ENCODE measurements around the gene CAPN10.
"Not testable (repeated sequence)": the region's sequence is repeated elsewhere in the genome, so short reads cannot be mapped to it uniquely, and the experiment has no call there.

CAPN10 gene

GRCh38 chr2:240611601-240612210, 25.2 kb downstream of the CAPN10 start:
- TF ChIP-seq CTCF (IDR thresholded peaks at IDR 0.05; ENCODE audit: low read depth, low read length, missing control alignments) = no peak
- in situ Hi-C loops (cut with HindIII; ENCODE audit: low sequenced_read_pairs) = no loop called here
- no peak overlapping the region for H3K4me3 ChIP-seq (ENCODE audit: low read depth, low read length)
- DNase-seq (ENCODE audit: low read depth) = no peak

DNA sequence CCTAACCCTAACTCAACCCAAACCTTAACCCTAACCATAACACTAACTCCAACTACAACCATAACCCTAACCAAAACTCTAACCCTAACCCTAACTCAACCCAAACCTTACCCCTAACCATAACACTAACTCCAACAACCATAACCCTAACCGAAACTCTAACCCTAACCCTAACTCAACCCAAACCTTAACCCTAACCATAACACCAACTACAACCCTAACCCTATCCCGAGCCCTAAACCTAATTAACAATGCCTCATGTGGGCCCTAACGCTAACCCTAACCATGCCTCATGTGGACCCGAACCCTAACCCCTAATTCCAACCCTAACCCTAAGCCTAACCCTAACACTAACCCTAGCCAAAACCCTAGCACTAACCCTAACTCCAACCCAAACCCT, 27.2 kb downstream of the CAPN10 start:
- no peak for TF ChIP-seq CTCF (IDR thresholded peaks at IDR 0.05; ENCODE audit: low read depth, low read length, missing control alignments)
- H3K4me3 ChIP-seq (ENCODE audit: low read depth, low read length) = no peak overlapping the region
- in situ Hi-C loops (cut with HindIII; ENCODE audit: low sequenced_read_pairs) = no loop called here
- no peak for DNase-seq (ENCODE audit: low read depth)

DNA sequence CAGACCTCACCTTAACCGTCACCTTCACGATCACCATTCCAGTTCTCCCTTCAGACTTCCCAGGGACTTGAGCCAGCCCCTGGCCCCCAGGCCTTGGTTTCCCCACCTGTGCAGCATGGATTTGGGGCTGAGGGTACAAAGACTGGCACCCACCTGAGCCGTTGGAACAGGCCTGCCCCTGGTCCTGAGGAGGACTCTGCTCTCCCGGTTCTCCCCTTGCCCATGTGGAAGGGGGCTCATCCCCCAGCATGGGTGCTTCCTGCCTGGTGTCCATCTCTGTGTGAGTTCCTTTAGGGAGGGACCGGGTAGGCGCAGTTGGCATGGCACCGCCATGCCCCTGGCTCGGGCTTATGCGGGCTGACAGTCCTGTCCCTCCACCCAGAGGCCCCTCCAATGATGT, 27.9 kb downstream of the CAPN10 start:
- in situ Hi-C loops (cut with HindIII; ENCODE audit: low sequenced_read_pairs) = no loop called here
- no peak overlapping the region for H3K4me3 ChIP-seq (ENCODE audit: low read depth, low read length)
- no peak for DNase-seq (ENCODE audit: low read depth)
- no peak for TF ChIP-seq CTCF (IDR thresholded peaks at IDR 0.05; ENCODE audit: low read depth, low read length, missing control alignments)

DNA sequence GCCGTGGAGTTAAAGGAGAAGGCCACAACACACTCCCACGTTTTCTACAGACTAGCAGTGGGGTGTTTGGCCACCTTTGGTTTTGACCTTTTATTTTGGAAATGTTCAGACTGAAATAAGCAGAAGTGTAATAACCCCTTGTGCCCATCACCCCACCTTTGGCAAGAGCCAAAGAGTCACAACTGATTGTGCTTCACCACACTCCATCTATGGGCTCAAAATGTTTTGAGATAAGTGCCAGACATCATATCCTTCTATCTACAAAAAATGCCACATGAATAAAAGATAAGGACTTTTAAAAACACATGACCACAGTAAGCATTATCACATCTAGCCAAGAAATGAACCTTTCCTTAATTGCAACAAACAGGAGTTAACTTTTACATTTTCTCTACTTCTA, 28.9 kb downstream of the CAPN10 start:
- in situ Hi-C loops (cut with HindIII; ENCODE audit: low sequenced_read_pairs) = no loop called here
- H3K4me3 ChIP-seq (ENCODE audit: low read depth, low read length) = no peak overlapping the region
- no peak for DNase-seq (ENCODE audit: low read depth)
- TF ChIP-seq CTCF (IDR thresholded peaks at IDR 0.05; ENCODE audit: low read depth, low read length, missing control alignments) = no peak

DNA sequence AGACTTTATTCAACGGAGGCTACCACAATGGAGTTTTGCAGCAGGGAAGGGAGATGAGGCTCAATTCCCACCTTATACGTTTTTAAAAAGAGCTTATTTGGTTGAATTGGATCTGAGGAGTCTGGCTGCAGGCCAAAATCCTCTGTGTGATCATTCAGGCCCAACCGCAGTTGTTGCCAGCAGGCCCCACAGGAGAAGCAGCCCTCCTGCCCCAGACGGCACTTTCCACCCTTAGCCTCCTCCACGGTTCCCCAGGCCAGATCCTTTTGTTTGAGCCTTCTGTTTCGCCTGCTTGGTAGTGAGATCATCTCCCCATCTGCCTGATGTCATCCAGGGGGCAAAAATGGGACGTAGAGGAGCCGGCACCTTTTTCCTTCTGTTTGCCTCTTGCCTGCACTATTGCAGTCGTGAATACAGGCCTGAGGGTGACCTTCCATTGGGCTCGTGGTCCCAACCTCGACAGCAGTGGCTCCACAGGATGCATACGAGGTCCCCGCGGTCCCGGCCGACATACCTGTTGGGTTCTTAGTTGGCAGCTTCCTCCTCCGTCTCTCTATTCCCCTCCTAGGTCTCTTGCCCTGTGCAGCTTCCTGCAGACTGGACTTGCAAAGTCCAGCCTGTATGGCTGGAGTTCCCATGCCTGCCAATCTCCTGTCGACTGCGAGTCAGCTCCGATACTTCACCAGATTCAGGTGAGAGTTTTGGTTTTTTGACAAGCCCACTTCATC, 29.4 kb downstream of the CAPN10 start:
- no peak overlapping the region for H3K4me3 ChIP-seq (ENCODE audit: low read depth, low read length)
- in situ Hi-C loops (cut with HindIII; ENCODE audit: low sequenced_read_pairs) = no loop called here
- no peak for TF ChIP-seq CTCF (IDR thresholded peaks at IDR 0.05; ENCODE audit: low read depth, low read length, missing control alignments)
- no peak for DNase-seq (ENCODE audit: low read depth)

- in situ Hi-C loops (cut with HindIII; ENCODE audit: low sequenced_read_pairs); DNase-seq (ENCODE audit: low read depth); H3K4me3 ChIP-seq (ENCODE audit: low read depth, low read length): not testable (repeated sequence)
These were observed 30.5 kb downstream of the CAPN10 start for GRCh38 chr2:240616860-240617666.

GRCh38 chr2:240618776-240619175, 32.2 kb downstream of the CAPN10 start:
- H3K4me3 ChIP-seq (ENCODE audit: low read depth, low read length) = no peak overlapping the region
- in situ Hi-C loops (cut with HindIII; ENCODE audit: low sequenced_read_pairs) = no loop called here
- DNase-seq (ENCODE audit: low read depth) = no peak
- no peak for TF ChIP-seq CTCF (IDR thresholded peaks at IDR 0.05; ENCODE audit: low read depth, low read length, missing control alignments)

All from astrocyte of the cerebellum (primary cell).